Liver (tissue), 3 donors: ENCODE measurements around the gene FOXN4.

Experiments
- ATF3 ChIP-seq: IDR thresholded peaks from 2 replicates; pipeline ENCODE4 v1.6.1; 2016; ENCODE audit warnings: antibody characterized with exemption
- CTCF ChIP-seq: fragments of 150-350 bp; IDR thresholded peaks from 2 replicates; pipeline ENCODE4 v1.5.1; 2017; ENCODE audit warnings: improper control_type of control experiment, low read depth, low read length; ENCODE audit not compliant: missing input control
- FOXA1 ChIP-seq: IDR thresholded peaks from 2 replicates; pipeline ENCODE4 v1.6.1; 2016; ENCODE audit warnings: antibody characterized with exemption
- GABPA ChIP-seq, 2 donors: IDR thresholded peaks in 1 of 2; conservative IDR thresholded peaks in 1 of 2; 2 replicates each; pipeline ENCODE4 v1.6.1; 2016; ENCODE audit warnings: antibody characterized with exemption in 2 of 2, mild to moderate bottlenecking in 1 of 2, moderate library complexity in 1 of 2
- HNF4A ChIP-seq, 2 donors: conservative IDR thresholded peaks; 2 replicates each; pipeline ENCODE4 v1.6.1; 2016; ENCODE audit warnings: antibody characterized with exemption in 2 of 2, mild to moderate bottlenecking in 2 of 2
- JUND ChIP-seq, 2 donors: IDR thresholded peaks; 2 replicates each; pipeline ENCODE4 v1.6.1; 2016; ENCODE audit warnings: antibody characterized with exemption in 2 of 2
- RAD21 ChIP-seq, 2 donors: IDR thresholded peaks; 2 replicates each; pipeline ENCODE4 v1.6.1; 2016; ENCODE audit warnings: antibody characterized with exemption in 2 of 2, mild to moderate bottlenecking in 2 of 2
- TAF1 ChIP-seq: conservative IDR thresholded peaks from 2 replicates; pipeline ENCODE4 v1.6.1; 2016; ENCODE audit warnings: antibody characterized with exemption, mild to moderate bottlenecking
- YY1 ChIP-seq: IDR thresholded peaks from 2 replicates; pipeline ENCODE4 v1.6.1; 2016; ENCODE audit warnings: antibody characterized with exemption, mild to moderate bottlenecking
- TF ChIP-seq, protein P1 (sequence below): IDR thresholded peaks from 2 replicates; pipeline ENCODE4 v1.6.1; 2016; ENCODE audit warnings: antibody characterized with exemption
- TF ChIP-seq, protein P2 (sequence below): IDR thresholded peaks from 2 replicates; pipeline ENCODE4 v1.6.1; 2016; ENCODE audit warnings: antibody characterized with exemption, mild to moderate bottlenecking
- donor health status: healthy.
- donor health status: healthy.

DNA sequence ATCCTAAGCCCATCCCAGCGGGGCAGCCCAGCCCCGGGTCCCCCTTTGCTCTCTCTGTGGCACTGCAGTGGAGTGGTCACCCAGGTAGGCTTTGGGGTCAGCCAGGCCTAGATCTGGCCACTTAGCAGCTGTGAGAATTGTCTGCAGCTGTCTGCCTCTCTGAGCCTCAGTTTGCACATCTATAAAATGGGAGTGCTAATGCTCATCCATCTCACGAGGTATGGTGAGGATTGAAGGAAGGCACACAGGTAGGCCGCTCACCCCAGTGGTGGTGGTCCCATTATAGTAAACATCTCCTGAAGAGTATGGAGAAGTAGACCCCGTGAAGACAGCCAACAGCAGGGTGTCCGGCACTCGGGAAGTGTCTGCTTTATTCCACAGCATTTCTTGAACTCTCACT lies 9.2 kb downstream of the FOXN4 start:
- TF ChIP-seq CTCF, result no peak
- no peak for TF ChIP-seq GABPA (IDR thresholded peaks at IDR 0.05 in 1 of 2, conservative IDR thresholded peaks at IDR 0.05 in 1 of 2)
- TF ChIP-seq HNF4A (conservative IDR thresholded peaks at IDR 0.05), result no peak
- TF ChIP-seq, protein P1, sequence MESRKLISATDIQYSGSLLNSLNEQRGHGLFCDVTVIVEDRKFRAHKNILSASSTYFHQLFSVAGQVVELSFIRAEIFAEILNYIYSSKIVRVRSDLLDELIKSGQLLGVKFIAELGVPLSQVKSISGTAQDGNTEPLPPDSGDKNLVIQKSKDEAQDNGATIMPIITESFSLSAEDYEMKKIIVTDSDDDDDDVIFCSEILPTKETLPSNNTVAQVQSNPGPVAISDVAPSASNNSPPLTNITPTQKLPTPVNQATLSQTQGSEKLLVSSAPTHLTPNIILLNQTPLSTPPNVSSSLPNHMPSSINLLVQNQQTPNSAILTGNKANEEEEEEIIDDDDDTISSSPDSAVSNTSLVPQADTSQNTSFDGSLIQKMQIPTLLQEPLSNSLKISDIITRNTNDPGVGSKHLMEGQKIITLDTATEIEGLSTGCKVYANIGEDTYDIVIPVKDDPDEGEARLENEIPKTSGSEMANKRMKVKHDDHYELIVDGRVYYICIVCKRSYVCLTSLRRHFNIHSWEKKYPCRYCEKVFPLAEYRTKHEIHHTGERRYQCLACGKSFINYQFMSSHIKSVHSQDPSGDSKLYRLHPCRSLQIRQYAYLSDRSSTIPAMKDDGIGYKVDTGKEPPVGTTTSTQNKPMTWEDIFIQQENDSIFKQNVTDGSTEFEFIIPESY, result no peak
- no peak for TF ChIP-seq RAD21 (IDR thresholded peaks at IDR 0.05)
- no peak for TF ChIP-seq TAF1
- TF ChIP-seq ATF3, result no peak
- TF ChIP-seq JUND (IDR thresholded peaks at IDR 0.05), result no peak
- no peak for TF ChIP-seq FOXA1
- TF ChIP-seq, protein P2, sequence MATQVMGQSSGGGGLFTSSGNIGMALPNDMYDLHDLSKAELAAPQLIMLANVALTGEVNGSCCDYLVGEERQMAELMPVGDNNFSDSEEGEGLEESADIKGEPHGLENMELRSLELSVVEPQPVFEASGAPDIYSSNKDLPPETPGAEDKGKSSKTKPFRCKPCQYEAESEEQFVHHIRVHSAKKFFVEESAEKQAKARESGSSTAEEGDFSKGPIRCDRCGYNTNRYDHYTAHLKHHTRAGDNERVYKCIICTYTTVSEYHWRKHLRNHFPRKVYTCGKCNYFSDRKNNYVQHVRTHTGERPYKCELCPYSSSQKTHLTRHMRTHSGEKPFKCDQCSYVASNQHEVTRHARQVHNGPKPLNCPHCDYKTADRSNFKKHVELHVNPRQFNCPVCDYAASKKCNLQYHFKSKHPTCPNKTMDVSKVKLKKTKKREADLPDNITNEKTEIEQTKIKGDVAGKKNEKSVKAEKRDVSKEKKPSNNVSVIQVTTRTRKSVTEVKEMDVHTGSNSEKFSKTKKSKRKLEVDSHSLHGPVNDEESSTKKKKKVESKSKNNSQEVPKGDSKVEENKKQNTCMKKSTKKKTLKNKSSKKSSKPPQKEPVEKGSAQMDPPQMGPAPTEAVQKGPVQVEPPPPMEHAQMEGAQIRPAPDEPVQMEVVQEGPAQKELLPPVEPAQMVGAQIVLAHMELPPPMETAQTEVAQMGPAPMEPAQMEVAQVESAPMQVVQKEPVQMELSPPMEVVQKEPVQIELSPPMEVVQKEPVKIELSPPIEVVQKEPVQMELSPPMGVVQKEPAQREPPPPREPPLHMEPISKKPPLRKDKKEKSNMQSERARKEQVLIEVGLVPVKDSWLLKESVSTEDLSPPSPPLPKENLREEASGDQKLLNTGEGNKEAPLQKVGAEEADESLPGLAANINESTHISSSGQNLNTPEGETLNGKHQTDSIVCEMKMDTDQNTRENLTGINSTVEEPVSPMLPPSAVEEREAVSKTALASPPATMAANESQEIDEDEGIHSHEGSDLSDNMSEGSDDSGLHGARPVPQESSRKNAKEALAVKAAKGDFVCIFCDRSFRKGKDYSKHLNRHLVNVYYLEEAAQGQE, result no peak
- TF ChIP-seq YY1, result no peak
